Sigmoid colon (tissue), 4 donors: ENCODE data around the gene MAX.

Experiments used
- CTCF ChIP-seq, 4 experiments: fragments of 450-650 bp in 3 of 4; fragments of 200-600 bp in 1 of 4; IDR thresholded peaks; one replicate each; pipeline ENCODE4 v1.5.1; 2016 to 2019; ENCODE audit warnings: antibody characterized with exemption in 4 of 4, mild to moderate bottlenecking in 3 of 4, moderate library complexity in 2 of 4
- EP300 ChIP-seq, 4 donors: sonication (generic); formaldehyde crosslinking; IDR thresholded peaks; one replicate each; pipeline ENCODE4 v1.6.1; 2017; ENCODE audit warnings: antibody characterized with exemption in 4 of 4
- POLR2A ChIP-seq, 2 donors: fragments of 450-650 bp; IDR thresholded peaks; one replicate each; pipeline ENCODE4 v1.6.1; 2016; ENCODE audit warnings: antibody characterized with exemption in 2 of 2, mild to moderate bottlenecking in 2 of 2, moderate library complexity in 2 of 2
- POLR2AphosphoS5 ChIP-seq, 4 donors: sonication (generic); formaldehyde crosslinking; IDR thresholded peaks; one replicate each; pipeline ENCODE4 v1.6.1; 2017; ENCODE audit warnings: antibody characterized with exemption in 4 of 4

GRCh38 chr14:65144170-65144569 lies 41.9 kb upstream of the MAX start:
- TF ChIP-seq CTCF (IDR thresholded peaks at IDR 0.05) (no peak), POLR2A (IDR thresholded peaks at IDR 0.05) (no peak), EP300 (IDR thresholded peaks at IDR 0.05) (no peak), POLR2AphosphoS5 (IDR thresholded peaks at IDR 0.05) (no peak)
